Measurements from ENCODE around the gene FAM120AOS. TPM values are rescaled to one million over a fixed set of nuclear protein-coding genes. Genes with fewer than 3 reads are reported as not detected.

Gene FAM120AOS
- polyA plus RNA-seq, 1 donor from 2014 or later = 44.5 TPM

GRCh38 chr9:93397661-93398373 is 55.6 kb downstream of the FAM120AOS start:
- no peaks in the 10 kb centered on the region for H3K36me3 ChIP-seq (ENCODE audit: insufficient read depth, low read length)
- no peaks in the 10 kb centered on the region for H3K9me3 ChIP-seq (ENCODE audit: low read length)
- no peaks in the 10 kb centered on the region for H3K9me2 ChIP-seq (ENCODE audit: insufficient read depth, low read length)
- no peak overlapping the region for H3K9ac ChIP-seq (ENCODE audit: low read length)
- no peaks in the 10 kb centered on the region for H4K20me1 ChIP-seq (ENCODE audit: insufficient read depth)
- no peak overlapping the region for H3K4me3 ChIP-seq (ENCODE audit: low read length)
- no peak overlapping the region for H3K27ac ChIP-seq (ENCODE audit: low read length)
- no peaks in the 10 kb centered on the region for H3K27me3 ChIP-seq (ENCODE audit: insufficient read depth, low read depth, low read length)
- H2AFZ ChIP-seq (ENCODE audit: low read depth, low read length) = no peak overlapping the region
- TF ChIP-seq EP300 (conservative IDR thresholded peaks at IDR 0.05; ENCODE audit: poor library complexity, severe bottlenecking) (no peak), REST (IDR thresholded peaks at IDR 0.05; ENCODE audit: borderline replicate concordance) (no peak), RAD21 (conservative IDR thresholded peaks at IDR 0.05) (no peak), SMC3 (conservative IDR thresholded peaks at IDR 0.05; ENCODE audit: poor library complexity) (no peak), CTCF (IDR thresholded peaks at IDR 0.05; ENCODE audit: poor library complexity, severe bottlenecking) (no peak), POLR2AphosphoS5 (IDR thresholded peaks at IDR 0.05) (no peak), MXI1 (conservative IDR thresholded peaks at IDR 0.05; ENCODE audit: poor library complexity, severe bottlenecking) (no peak), EZH2 (IDR thresholded peaks at IDR 0.05; ENCODE audit: borderline replicate concordance, insufficient read depth, low read length, poor library complexity, severe bottlenecking) (no peak), TAF1 (IDR thresholded peaks at IDR 0.05; ENCODE audit: low read depth) (no peak)
- no peaks in the 10 kb centered on the region for H3K79me2 ChIP-seq (replicated peaks; ENCODE audit: insufficient read depth, low read length)
- no peak overlapping the region for H3K4me2 ChIP-seq (ENCODE audit: low read length)
- H3F3A ChIP-seq (ENCODE audit: insufficient read depth, low read length, poor library complexity, severe bottlenecking) = no peaks in the 10 kb centered on the region

Small RNA genes within 50 kb of the gene (small RNA-seq; reads per million reads assigned to genes)
- gene RF00019 = 0 to 1.2 (median 0) reads per million in 3 experiments

Other genes with a start within 250 kb of the FAM120AOS start
- 8.9 and 9.7 TPM in 2 replicates for gene FAM120A, start 1.9 kb downstream of the FAM120AOS start, polyA plus RNA-seq
- 42.4 and 42.8 TPM in 2 replicates for gene PHF2, start 123.0 kb upstream of the FAM120AOS start, polyA plus RNA-seq